ENCODE data around the gene SYT11. TPM values are rescaled to one million over a fixed set of nuclear protein-coding genes. Genes with fewer than 3 reads are reported as not detected.

The SYT11 gene
- total and polyA plus RNA-seq, 7 experiments from 2014 or later = 0.39 to 22.9 (median 1.4) TPM

- Histone ChIP-seq H3K9me3 (ENCODE audit: control insufficient read depth in 2 of 3, low read length in 3 of 3) (no peaks in the 10 kb centered on the region), H3K4me3 (ENCODE audit: low read length) (no peak overlapping the region), H3K27ac (ENCODE audit: low read depth, low read length) (no peak overlapping the region), H3K36me3 (ENCODE audit: control insufficient read depth in 2 of 3, insufficient read depth in 3 of 3, low read length in 3 of 3) (peaks cover 0 to 33% (median 5%) of the 10 kb centered on the region in 3 experiments), H3K27me3 (ENCODE audit: control insufficient read depth in 2 of 2, insufficient read depth in 2 of 2, low read length in 2 of 2) (no peaks in the 10 kb centered on the region), H3K4me1 (ENCODE audit: control insufficient read depth in 2 of 2, insufficient read depth in 2 of 2, low read length in 2 of 2) (peaks cover 14 to 18% of the 10 kb centered on the region in 2 donors)
- Mint-ChIP-seq H3K27ac (peak overlapping the region in 8 of 9 donors; percentile 0 to 85 (median 48)), H3K27me3 (no peaks in the 10 kb centered on the region), H3K9me3 (no peaks in the 10 kb centered on the region), H3K4me3 (peak overlapping the region; percentile 6 to 66 (median 41)), H3K36me3 (peaks cover 4 to 57% (median 39%) of the 10 kb centered on the region in 5 donors), H3K4me1 (peaks cover 44 to 79% (median 61%) of the 10 kb centered on the region in 7 donors)
- ChIA-PET CTCF (interaction anchor here (0.6 kb wide), 1 partner anchor 12 kb away, joined by 3 read pairs; no protein-coding TSS in a partner anchor), POLR2A (no interaction called here)
- DNase-seq = no peak
- no peak for ATAC-seq
- intact Hi-C loops (cut with micrococcal nuclease) = loop anchor here in 1 of 2 donors (1.0 kb wide), 1 partner anchor 9 kb away; no protein-coding TSS in a partner anchor
Measured at GRCh38 chr1:155847823-155848529, 11.4 kb upstream of the SYT11 start.

- no peak overlapping the region for H3K4me3 ChIP-seq (ENCODE audit: low read length)
- no peak overlapping the region for H3K27ac ChIP-seq (ENCODE audit: low read depth, low read length)
- Mint-ChIP-seq H3K4me3 (peak overlapping the region; percentile 7 to 62 (median 35)), H3K27me3 (no peaks in the 10 kb centered on the region), H3K27ac (peak overlapping the region in 5 of 9 donors; percentile 2 to 57 (median 20)), H3K36me3 (peaks cover 4 to 42% (median 37%) of the 10 kb centered on the region in 5 donors), H3K4me1 (peaks cover 27 to 67% (median 48%) of the 10 kb centered on the region in 7 donors), H3K9me3 (no peaks in the 10 kb centered on the region)
- H3K9me3 ChIP-seq (ENCODE audit: control insufficient read depth in 2 of 3, low read length in 3 of 3) = no peaks in the 10 kb centered on the region
- ChIA-PET CTCF (no interaction called here), POLR2A (no interaction called here)
- intact Hi-C loops (cut with micrococcal nuclease) = loop anchor here in 1 of 2 donors (10.0 kb wide), 1 partner anchor 604 kb away; no protein-coding TSS in a partner anchor
- DNase-seq (no peak), ATAC-seq (no peak)
- peaks cover 0 to 43% (median 0%) of the 10 kb centered on the region in 3 experiments for H3K36me3 ChIP-seq (ENCODE audit: control insufficient read depth in 2 of 3, insufficient read depth in 3 of 3, low read length in 3 of 3)
- peaks cover 11% of the 10 kb centered on the region in 2 donors for H3K4me1 ChIP-seq (ENCODE audit: control insufficient read depth in 2 of 2, insufficient read depth in 2 of 2, low read length in 2 of 2)
- H3K27me3 ChIP-seq (ENCODE audit: control insufficient read depth in 2 of 2, insufficient read depth in 2 of 2, low read length in 2 of 2) = no peaks in the 10 kb centered on the region
Measured at GRCh38 chr1:155850345-155850744, 9.0 kb upstream of the SYT11 start.

- CTCF ChIA-PET = interaction anchor here (1.2 kb wide), 1 partner anchor 105 kb away, joined by 3 read pairs; no protein-coding TSS in a partner anchor
- Mint-ChIP-seq H3K36me3 (peaks cover 0 to 22% (median 17%) of the 10 kb centered on the region in 5 donors), H3K4me1 (peaks cover 8 to 68% (median 55%) of the 10 kb centered on the region in 7 donors), H3K27ac (peak overlapping the region; percentile 94 to 99 (median 98)), H3K9me3 (no peaks in the 10 kb centered on the region), H3K4me3 (peak overlapping the region; percentile 95 to 99 (median 98)), H3K27me3 (peaks cover 0 to 12% (median 0%) of the 10 kb centered on the region in 5 donors)
- POLR2A ChIA-PET = interaction anchor here (0.6 to 1.1 kb wide), 9 partner anchors 7 to 908 kb away, joined by 3 to 8 read pairs (median 5); partner anchors contain the start of gene ENTREP3
- no peaks in the 10 kb centered on the region for H3K27me3 ChIP-seq (ENCODE audit: control insufficient read depth in 2 of 2, insufficient read depth in 2 of 2, low read length in 2 of 2)
- DNase-seq = no peak
- intact Hi-C loops (cut with micrococcal nuclease) = loop anchor here (2.0 to 10.0 kb wide), 9 partner anchors 109 to 1899 kb away; partner anchors contain the start of genes CLK2 (in 2 of the 2), ADAR (in 1 of the 2), ASH1L (in 1 of the 2) and CRTC2 (in 1 of the 2)
- H3K4me3 ChIP-seq (ENCODE audit: low read length) = peak overlapping the region; percentile 90
- H3K4me1 ChIP-seq (ENCODE audit: control insufficient read depth in 2 of 2, insufficient read depth in 2 of 2, low read length in 2 of 2) = peaks cover 20 to 25% of the 10 kb centered on the region in 2 donors
- no peaks in the 10 kb centered on the region for H3K9me3 ChIP-seq (ENCODE audit: control insufficient read depth in 2 of 3, low read length in 3 of 3)
- H3K27ac ChIP-seq (ENCODE audit: low read depth, low read length) = peak overlapping the region; percentile 90
- ATAC-seq = no peak
- peaks cover 0 to 33% (median 0%) of the 10 kb centered on the region in 3 experiments for H3K36me3 ChIP-seq (ENCODE audit: control insufficient read depth in 2 of 3, insufficient read depth in 3 of 3, low read length in 3 of 3)
Measured at GRCh38 chr1:155856257-155856974, 3.0 kb upstream of the SYT11 start.

GRCh38 chr1:155856975-155857930, 2.1 kb upstream of the SYT11 start, which contains the start of gene GON4L:
Gene GON4L, minus strand, starts transcription at chr1:155857214. Its CDS starts 3,434 bp downstream, at chr1:155853780.
- peaks cover 3 to 59% (median 51%) of the 10 kb centered on the region in 7 donors for H3K4me1 Mint-ChIP-seq
- H3K27ac ChIP-seq (ENCODE audit: low read depth, low read length) = peak within 1 kb of the TSS; percentile 90
- POLR2A ChIA-PET = interaction anchor here (0.6 to 1.1 kb wide), 8 partner anchors 10 to 909 kb away, joined by 3 to 7 read pairs (median 3); partner anchors contain the start of genes ENTREP3 and KHDC4
- H3K27me3 Mint-ChIP-seq = peaks cover 0 to 18% (median 5%) of the 10 kb centered on the region in 5 donors
- H3K4me1 ChIP-seq (ENCODE audit: control insufficient read depth in 2 of 2, insufficient read depth in 2 of 2, low read length in 2 of 2) = peaks cover 18 to 25% of the 10 kb centered on the region in 2 donors
- H3K27ac Mint-ChIP-seq = peak within 1 kb of the TSS; percentile 94 to 99 (median 98)
- CTCF ChIA-PET = interaction anchor here (1.2 kb wide), 1 partner anchor 104 kb away, joined by 3 read pairs; no protein-coding TSS in a partner anchor
- ATAC-seq = peak; percentile 74
- H3K4me3 Mint-ChIP-seq = peak within 1 kb of the TSS; percentile 95 to 99 (median 98)
- peak; percentile 70 to 91 (median 86) for DNase-seq
- peaks cover 0 to 27% (median 0%) of the 10 kb centered on the region in 3 experiments for H3K36me3 ChIP-seq (ENCODE audit: control insufficient read depth in 2 of 3, insufficient read depth in 3 of 3, low read length in 3 of 3)
- H3K36me3 Mint-ChIP-seq = peaks cover 0 to 25% (median 13%) of the 10 kb centered on the region in 5 donors
- no peaks in the 10 kb centered on the region for H3K9me3 Mint-ChIP-seq
- no peaks in the 10 kb centered on the region for H3K9me3 ChIP-seq (ENCODE audit: control insufficient read depth in 2 of 3, low read length in 3 of 3)
- peak within 1 kb of the TSS; percentile 90 for H3K4me3 ChIP-seq (ENCODE audit: low read length)
- no peaks in the 10 kb centered on the region for H3K27me3 ChIP-seq (ENCODE audit: control insufficient read depth in 2 of 2, insufficient read depth in 2 of 2, low read length in 2 of 2)
- intact Hi-C loops (cut with micrococcal nuclease) = loop anchor here (1.0 to 10.0 kb wide), 14 partner anchors 36 to 1934 kb away; partner anchors contain the start of genes CLK2 (in 2 of the 2), ADAR (in 1 of the 2), ASH1L (in 1 of the 2) and CRTC2 (in 1 of the 2)

GRCh38 chr1:155858800-155859233, 550 bp upstream of the SYT11 start:
- no peaks in the 10 kb centered on the region for H3K9me3 Mint-ChIP-seq
- peaks cover 0 to 51% (median 39%) of the 10 kb centered on the region in 7 donors for H3K4me1 Mint-ChIP-seq
- Histone ChIP-seq H3K9me3 (ENCODE audit: control insufficient read depth in 2 of 3, low read length in 3 of 3) (no peaks in the 10 kb centered on the region), H3K36me3 (ENCODE audit: control insufficient read depth in 2 of 3, insufficient read depth in 3 of 3, low read length in 3 of 3) (peaks cover 0 to 11% (median 0%) of the 10 kb centered on the region in 3 experiments), H3K4me3 (ENCODE audit: low read length) (peak overlapping the region; percentile 62), H3K27me3 (ENCODE audit: control insufficient read depth in 2 of 2, insufficient read depth in 2 of 2, low read length in 2 of 2) (no peaks in the 10 kb centered on the region), H3K27ac (ENCODE audit: low read depth, low read length) (peak overlapping the region; percentile 72), H3K4me1 (ENCODE audit: control insufficient read depth in 2 of 2, insufficient read depth in 2 of 2, low read length in 2 of 2) (peaks cover 17 to 25% of the 10 kb centered on the region in 2 donors)
- ChIA-PET CTCF (no interaction called here), POLR2A (interaction anchor here (0.6 to 1.4 kb wide), 5 partner anchors 21 to 1891 kb away, joined by 3 to 6 read pairs (median 4); partner anchors contain the start of genes CREB3L4 and KHDC4)
- DNase-seq = peak in 2 of 9 donors; percentile 26 to 31
- no peak for ATAC-seq
- peaks cover 0 to 24% (median 11%) of the 10 kb centered on the region in 5 donors for H3K27me3 Mint-ChIP-seq
- H3K36me3 Mint-ChIP-seq = peaks cover 0 to 13% (median 4%) of the 10 kb centered on the region in 5 donors
- intact Hi-C loops (cut with micrococcal nuclease) = loop anchor here (1.0 to 10.0 kb wide), 19 partner anchors 52 to 1902 kb away; partner anchors contain the start of genes LAMTOR2 (in 2 of the 2), RIT1 (in 2 of the 2), ADAR (in 1 of the 2) and ARHGEF2 (in 1 of the 2)
- peak overlapping the region; percentile 75 to 95 (median 92) for H3K4me3 Mint-ChIP-seq
- H3K27ac Mint-ChIP-seq = peak overlapping the region; percentile 64 to 97 (median 86)

All from naive thymus-derived CD4-positive, alpha-beta T cell (primary cell).